IMR-90 (cell line): Measurements from ENCODE around the gene ARHGAP32. TPM values are rescaled to one million over a fixed set of nuclear protein-coding genes. Genes with fewer than 3 reads are reported as not detected.

Experiments used
- ATAC-seq: fragments of 200-7000 bp; cut with Tn5 transposase; 2 replicates; pipeline ENCODE4 v1.9.1; 2020; ENCODE audit warnings: low read depth, mild to moderate bottlenecking, moderate library complexity
- BruUV-seq: library from RNA; stranded (reverse); fragments of 400-500 nt; replicated peaks from 2 replicates; lab custom pipeline; 2021; lab: Mats Ljungman, UMichigan
- CTCF ChIA-PET: fragments of 300-600 bp; formaldehyde crosslinking; extraction: SDS; loops from one replicate; lab custom pipeline; 2021; ENCODE audit warnings: antibody characterized with exemption; lab: Yijun Ruan, JAX
- POLR2A ChIA-PET: fragments of 300-600 bp; sonication (Branson Sonifier 250); formaldehyde crosslinking; loops from one replicate; lab custom pipeline; 2022; ENCODE audit warnings: antibody characterized with exemption; ENCODE audit not compliant: unreplicated experiment; lab: Charles Lee
- DNase-seq: peaks from one replicate; pipeline ENCODE4 v3.0.0; 2013
- H2AFZ ChIP-seq: replicated peaks from 2 replicates; pipeline ENCODE3; 2013; ENCODE audit warnings: low read length, mild to moderate bottlenecking; ENCODE audit not compliant: poor library complexity
- H2AK5ac ChIP-seq: 2 replicates; pipeline ENCODE4 v1.6.1; 2013; ENCODE audit warnings: low read depth, low read length, inconsistent platforms
- H2AK9ac ChIP-seq: replicated peaks from 2 replicates; pipeline ENCODE3; 2013; ENCODE audit warnings: mild to moderate bottlenecking, low read depth, low read length, moderate library complexity; ENCODE audit not compliant: poor library complexity
- H2BK120ac ChIP-seq: 2 replicates; pipeline ENCODE4 v1.6.1; 2013; ENCODE audit warnings: low read depth, low read length, inconsistent platforms
- H2BK15ac ChIP-seq: 3 replicates; pipeline ENCODE4 v1.6.1; 2013; ENCODE audit warnings: low read depth, low read length, inconsistent platforms
- H2BK20ac ChIP-seq: 2 replicates; pipeline ENCODE4 v1.6.1; 2013; ENCODE audit warnings: low read depth, mild to moderate bottlenecking, inconsistent platforms, low read length, moderate library complexity
- H2BK5ac ChIP-seq: 2 replicates; pipeline ENCODE4 v1.6.1; 2013; ENCODE audit warnings: mild to moderate bottlenecking, low read depth, low read length, inconsistent platforms; ENCODE audit not compliant: poor library complexity, severe bottlenecking
- H3K14ac ChIP-seq: replicated peaks from 2 replicates; pipeline ENCODE4 v1.6.1; 2013; ENCODE audit warnings: low read depth, low read length, inconsistent platforms
- H3K18ac ChIP-seq: 2 replicates; pipeline ENCODE4 v1.6.1; 2013; ENCODE audit warnings: low read depth, low read length, control low read depth
- H3K23ac ChIP-seq: 2 replicates; pipeline ENCODE4 v1.6.1; 2013; ENCODE audit warnings: low read depth, low read length, inconsistent platforms
- H3K27ac ChIP-seq: 2 replicates; pipeline ENCODE4 v1.5.1; 2013; ENCODE audit warnings: mild to moderate bottlenecking, control low read depth, low read length; ENCODE audit not compliant: insufficient read depth
- H3K27me3 ChIP-seq: 2 replicates; pipeline ENCODE4 v1.6.1; 2013; ENCODE audit warnings: low read length; ENCODE audit not compliant: control insufficient read depth, insufficient read depth
- H3K36me3 ChIP-seq: 2 replicates; pipeline ENCODE4 v1.6.1; 2013; ENCODE audit warnings: low read length, mixed read lengths; ENCODE audit not compliant: control insufficient read depth, insufficient read depth
- H3K4ac ChIP-seq: 2 replicates; pipeline ENCODE4 v1.6.1; 2013; ENCODE audit warnings: low read depth, low read length, inconsistent platforms
- H3K4me1 ChIP-seq: 2 replicates; pipeline ENCODE4 v1.6.1; 2013; ENCODE audit warnings: low read length, mixed read lengths; ENCODE audit not compliant: control insufficient read depth, insufficient read depth
- H3K4me2 ChIP-seq: 2 replicates; pipeline ENCODE4 v1.6.1; 2013; ENCODE audit warnings: low read depth, mild to moderate bottlenecking, control low read depth, low read length, moderate library complexity
- H3K4me3 ChIP-seq: 2 replicates; pipeline ENCODE4 v1.5.1; 2013; ENCODE audit warnings: low read depth, mild to moderate bottlenecking, control low read depth, low read length, moderate library complexity; ENCODE audit not compliant: insufficient read depth
- H3K56ac ChIP-seq: 2 replicates; pipeline ENCODE4 v1.6.1; 2013; ENCODE audit warnings: low read length, inconsistent platforms; ENCODE audit not compliant: insufficient read depth; ENCODE audit errors: extremely low read depth
- H3K79me1 ChIP-seq, 2 experiments: 2 replicates each; pipeline ENCODE4 v1.6.1; 2013; ENCODE audit warnings: low read length in 2 of 2, inconsistent platforms in 1 of 2, low read depth in 1 of 2
- H3K9ac ChIP-seq: 2 replicates; pipeline ENCODE4 v1.6.1; 2013; ENCODE audit warnings: low read depth, low read length, control low read depth
- H3K9me1 ChIP-seq: 2 replicates; pipeline ENCODE4 v1.6.1; 2013; ENCODE audit warnings: low read length, inconsistent platforms; ENCODE audit not compliant: insufficient read depth
- H3K9me3 ChIP-seq: 2 replicates; pipeline ENCODE4 v1.6.1; 2013; ENCODE audit warnings: low read length; ENCODE audit not compliant: control insufficient read depth, insufficient read depth
- H4K20me1 ChIP-seq: 2 replicates; pipeline ENCODE4 v1.6.1; 2013; ENCODE audit warnings: low read length, inconsistent platforms; ENCODE audit not compliant: insufficient read depth
- H4K5ac ChIP-seq: 2 replicates; pipeline ENCODE4 v1.6.1; 2013; ENCODE audit warnings: mild to moderate bottlenecking, low read depth, low read length, control low read depth
- H4K8ac ChIP-seq, 2 experiments: 2 replicates each; pipeline ENCODE4 v1.6.1; 2013; ENCODE audit warnings: low read depth in 2 of 2, low read length in 2 of 2, control low read depth in 1 of 2, inconsistent platforms in 1 of 2
- H4K91ac ChIP-seq: 2 replicates; pipeline ENCODE4 v1.6.1; 2013; ENCODE audit warnings: low read depth, low read length, inconsistent platforms; ENCODE audit not compliant: insufficient read depth
- BHLHE40 ChIP-seq: fragments of 150-350 bp; IDR thresholded peaks from 2 replicates; pipeline ENCODE4 v1.6.1; 2016; ENCODE audit warnings: mild to moderate bottlenecking, low read depth, low read length
- CEBPB ChIP-seq: IDR thresholded peaks from 2 replicates; pipeline ENCODE4 v1.6.1; 2012; ENCODE audit warnings: low read depth, low read length, improper control_type of control experiment
- CHD1 ChIP-seq: IDR thresholded peaks from 2 replicates; pipeline ENCODE4 v1.6.1; 2012; ENCODE audit warnings: low read depth, low read length, improper control_type of control experiment
- CTCF ChIP-seq: conservative IDR thresholded peaks from 2 replicates; pipeline ENCODE4 v1.5.1; 2012; ENCODE audit warnings: mild to moderate bottlenecking, low read depth, low read length, improper control_type of control experiment
- ELK1 ChIP-seq: fragments of 150-350 bp; IDR thresholded peaks from 2 replicates; pipeline ENCODE4 v1.6.1; 2016; ENCODE audit warnings: low read depth, mild to moderate bottlenecking, low read length, moderate library complexity, borderline replicate concordance
- FOS ChIP-seq: fragments of 150-350 bp; IDR thresholded peaks from 2 replicates; pipeline ENCODE4 v1.6.1; 2016; ENCODE audit warnings: low read depth, low read length
- MAFK ChIP-seq: IDR thresholded peaks from 2 replicates; pipeline ENCODE4 v1.6.1; 2012; ENCODE audit warnings: low read depth, low read length, improper control_type of control experiment
- MAZ ChIP-seq: IDR thresholded peaks from 2 replicates; pipeline ENCODE4 v1.6.1; 2012; ENCODE audit warnings: low read depth, mild to moderate bottlenecking, low read length, improper control_type of control experiment, moderate library complexity, borderline replicate concordance
- MXI1 ChIP-seq: IDR thresholded peaks from 2 replicates; pipeline ENCODE4 v1.6.1; 2012; ENCODE audit warnings: low read depth, mild to moderate bottlenecking, low read length, moderate library complexity, borderline replicate concordance
- NFE2L2 ChIP-seq: fragments of 150-350 bp; IDR thresholded peaks from 2 replicates; pipeline ENCODE4 v1.6.1; 2016; ENCODE audit warnings: low read depth, mild to moderate bottlenecking, low read length
- POLR2A ChIP-seq: IDR thresholded peaks from 2 replicates; pipeline ENCODE4 v1.6.1; 2012; ENCODE audit warnings: mild to moderate bottlenecking, low read depth, low read length
- RAD21 ChIP-seq: IDR thresholded peaks from 2 replicates; pipeline ENCODE4 v1.6.1; 2012; ENCODE audit warnings: low read length, improper control_type of control experiment
- RCOR1 ChIP-seq: IDR thresholded peaks from 2 replicates; pipeline ENCODE4 v1.6.1; 2012; ENCODE audit warnings: mild to moderate bottlenecking, low read length, improper control_type of control experiment; ENCODE audit not compliant: insufficient replicate concordance
- RFX5 ChIP-seq: IDR thresholded peaks from 2 replicates; pipeline ENCODE4 v1.8.0; 2012; ENCODE audit warnings: low read depth, mild to moderate bottlenecking, low read length, moderate library complexity
- SMC3 ChIP-seq: fragments of 150-350 bp; IDR thresholded peaks from 2 replicates; pipeline ENCODE4 v1.6.1; 2016; ENCODE audit warnings: low read depth, mild to moderate bottlenecking, antibody characterized with exemption, low read length, moderate library complexity
- USF2 ChIP-seq: fragments of 150-350 bp; IDR thresholded peaks from 2 replicates; pipeline ENCODE4 v1.6.1; 2017; ENCODE audit warnings: mild to moderate bottlenecking, antibody characterized with exemption, low read length, low read depth
- WGBS, 2 experiments: methylation state at CpG; one replicate each; pipeline versions ENCODE4 v1.1.5 to v1.1.7; 2013; ENCODE audit warnings: missing lambda C conversion rate in 2 of 2; ENCODE audit not compliant: insufficient read length in 1 of 2; ENCODE audit errors: extremely low coverage in 2 of 2; 5-methylcytosine and 5-hydroxymethylcytosine counted together
- dilution Hi-C: fragments of 300-500 bp; cut with HindIII; formaldehyde crosslinking; loops from one replicate; pipeline ENCODE4 v1.14.3; 2018; ENCODE audit warnings: low sequenced_read_pairs; ENCODE audit not compliant: unreplicated experiment
- in situ Hi-C: fragments of 300-500 bp; cut with MboI; formaldehyde crosslinking; loops from 3 replicates; pipeline ENCODE4 v1.14.3; 2019; ENCODE audit warnings: low sequenced_read_pairs, inconsistent platforms, mixed read lengths
- intact Hi-C: fragments of 100-400 bp; cut with micrococcal nuclease; formaldehyde crosslinking; loops from 2 replicates; pipeline ENCODE4 v1.10.0; 2022
- polyA plus RNA-seq, 3 experiments: library from polyadenylated mRNA; depleted of rRNA; stranded (reverse); fragments of >200 nt; gene quantifications; 2 replicates each; pipeline ENCODE4 v1.2.3, GENCODE V29; 2012; ENCODE audit warnings: low replicate concordance in 1 of 3
- total RNA-seq: library from RNA; depleted of rRNA; stranded (reverse); fragments of >200 nt; gene quantifications from 2 replicates; pipeline ENCODE4 v1.2.3, GENCODE V29; 2012

ARHGAP32 gene
- total and polyA plus RNA-seq, 2 of the 4 experiments (the other 2 are of a cell fraction), result 4.1 to 8.4 TPM

GRCh38 chr11:128926000-128926399 is 266.1 kb downstream of the ARHGAP32 start:
- no TSS peak for BruUV-seq
- Histone ChIP-seq H3K56ac (no peak overlapping the region), H2BK5ac (no peak overlapping the region), H2AFZ (no peak overlapping the region), H3K27ac (no peak overlapping the region), H2AK9ac (no peak overlapping the region), H3K4me3 (no peak overlapping the region), H3K9me1 (no peaks in the 10 kb centered on the region), H3K79me1 (no peaks in the 10 kb centered on the region), H3K18ac (no peak overlapping the region), H3K9me3 (no peaks in the 10 kb centered on the region), H3K14ac (no peak overlapping the region), H3K23ac (no peak overlapping the region), H2BK20ac (no peak overlapping the region), H3K9ac (no peak overlapping the region), H4K20me1 (no peaks in the 10 kb centered on the region), H3K4ac (no peak overlapping the region), H3K36me3 (no peaks in the 10 kb centered on the region), H3K4me1 (peaks cover 3% of the 10 kb centered on the region; the same call in 1 of the 2 replicates), H4K8ac (no peak overlapping the region), H4K91ac (no peak overlapping the region), H4K5ac (no peak overlapping the region), H2BK120ac (no peak overlapping the region), H3K4me2 (no peak overlapping the region), H3K27me3 (peaks cover 26% of the 10 kb centered on the region), H2AK5ac (no peak overlapping the region), H2BK15ac (no peak overlapping the region)
- intact Hi-C loops, result no loop called here
- TF ChIP-seq RCOR1, result no peak
- TF ChIP-seq CEBPB, result no peak
- TF ChIP-seq MAZ, result no peak
- TF ChIP-seq MAFK, result no peak
- no peak for TF ChIP-seq POLR2A
- TF ChIP-seq USF2, result no peak
- no peak for TF ChIP-seq FOS
- TF ChIP-seq RAD21, result no peak
- no peak for TF ChIP-seq SMC3
- TF ChIP-seq NFE2L2, result no peak
- no peak for TF ChIP-seq RFX5
- no peak for TF ChIP-seq CTCF
- TF ChIP-seq BHLHE40, result no peak
- TF ChIP-seq ELK1, result no peak
- no peak for TF ChIP-seq MXI1
- TF ChIP-seq CHD1, result no peak
- in situ Hi-C loops, result no loop called here
- POLR2A ChIA-PET, result no interaction called here
- dilution Hi-C loops, result no loop called here
- no peak for ATAC-seq
- no CpG with 5 or more reads among the region's 3 CpGs for WGBS, 2 experiments
- DNase-seq, result no peak
- CTCF ChIA-PET, result interaction anchor here (1.1 kb wide), 1 partner anchor 42 kb away, joined by 3 read pairs; no protein-coding TSS in a partner anchor
